ENCODE measurements around the gene SORBS1. TPM values are rescaled to one million over a fixed set of nuclear protein-coding genes. Genes with fewer than 3 reads are reported as not detected.

SORBS1 gene
- total and polyA plus RNA-seq, 3 donors from 2014 or later, result 34.4 to 46.6 (median 38.8) TPM

DNA sequence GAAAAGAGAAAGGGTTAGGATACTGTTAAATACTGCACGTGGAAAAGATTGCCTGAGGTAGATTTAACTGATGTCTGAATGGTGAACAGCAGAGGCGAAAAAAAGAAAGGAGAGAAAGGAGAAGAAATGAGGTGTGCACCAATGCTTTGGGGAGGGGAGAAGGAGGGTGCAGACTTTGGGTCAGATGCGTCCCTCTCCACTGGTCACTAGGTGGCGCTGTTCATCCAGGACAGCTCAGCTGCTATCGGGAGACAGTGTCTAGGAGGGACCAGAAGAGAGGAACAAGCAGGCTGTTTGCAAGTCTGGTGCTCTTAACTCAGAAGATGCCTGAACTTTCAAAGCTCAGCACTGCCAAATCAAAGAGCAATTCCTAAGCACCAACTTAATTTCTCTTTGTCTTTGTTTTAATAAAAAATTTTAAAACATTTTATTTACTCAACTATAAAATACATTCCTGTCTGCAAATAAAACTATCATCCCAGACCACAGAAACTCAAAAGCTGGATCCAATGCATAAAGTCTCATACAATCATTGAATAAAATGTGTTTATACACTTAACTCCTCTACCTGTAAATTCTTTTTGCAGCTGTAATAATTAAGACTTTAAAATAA, 186.5 kb downstream of the SORBS1 start:
- peak; percentile 80 for DNase-seq
- intact Hi-C loops (cut with DNase I; ENCODE audit: low total_unique reads), result no loop called here
- H3K27ac ChIP-seq, result no peak overlapping the region
- 28 to 31% methylated on average over 5 of the region's 5 CpGs for WGBS, 2 donors
- H3K36me3 ChIP-seq (ENCODE audit: low read depth, missing control alignments), result no peaks in the 10 kb centered on the region
- TF ChIP-seq, protein P1, sequence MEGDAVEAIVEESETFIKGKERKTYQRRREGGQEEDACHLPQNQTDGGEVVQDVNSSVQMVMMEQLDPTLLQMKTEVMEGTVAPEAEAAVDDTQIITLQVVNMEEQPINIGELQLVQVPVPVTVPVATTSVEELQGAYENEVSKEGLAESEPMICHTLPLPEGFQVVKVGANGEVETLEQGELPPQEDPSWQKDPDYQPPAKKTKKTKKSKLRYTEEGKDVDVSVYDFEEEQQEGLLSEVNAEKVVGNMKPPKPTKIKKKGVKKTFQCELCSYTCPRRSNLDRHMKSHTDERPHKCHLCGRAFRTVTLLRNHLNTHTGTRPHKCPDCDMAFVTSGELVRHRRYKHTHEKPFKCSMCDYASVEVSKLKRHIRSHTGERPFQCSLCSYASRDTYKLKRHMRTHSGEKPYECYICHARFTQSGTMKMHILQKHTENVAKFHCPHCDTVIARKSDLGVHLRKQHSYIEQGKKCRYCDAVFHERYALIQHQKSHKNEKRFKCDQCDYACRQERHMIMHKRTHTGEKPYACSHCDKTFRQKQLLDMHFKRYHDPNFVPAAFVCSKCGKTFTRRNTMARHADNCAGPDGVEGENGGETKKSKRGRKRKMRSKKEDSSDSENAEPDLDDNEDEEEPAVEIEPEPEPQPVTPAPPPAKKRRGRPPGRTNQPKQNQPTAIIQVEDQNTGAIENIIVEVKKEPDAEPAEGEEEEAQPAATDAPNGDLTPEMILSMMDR (IDR thresholded peaks at IDR 0.05), result peak; percentile 55 to 82 (median 81)
- TF ChIP-seq POLR2A (IDR thresholded peaks at IDR 0.05), result no peak
- no peaks in the 10 kb centered on the region for H3K27me3 ChIP-seq
- H3K9me3 ChIP-seq, result no peaks in the 10 kb centered on the region
- H3K4me1 ChIP-seq, result no peaks in the 10 kb centered on the region
- H3K4me3 ChIP-seq, result no peak overlapping the region

DNA sequence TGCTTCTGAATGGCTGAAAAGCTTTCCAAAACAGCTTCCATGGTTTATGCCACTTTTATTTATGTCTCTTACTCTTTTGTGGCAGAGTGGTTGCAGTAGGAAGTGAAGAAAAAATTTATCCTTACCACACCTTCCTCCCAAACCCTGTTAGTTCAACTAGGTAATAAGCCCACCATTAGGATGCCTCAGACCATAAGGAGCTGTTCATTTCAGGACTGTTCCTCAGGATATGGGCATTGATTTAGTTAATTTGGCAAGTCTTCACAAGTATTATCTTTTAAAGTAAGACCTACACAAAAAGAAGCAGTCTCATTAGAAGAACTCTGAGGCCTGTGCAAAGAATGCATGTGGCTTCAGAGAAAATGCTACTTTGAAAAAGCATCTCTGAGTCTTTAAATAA, 187.5 kb downstream of the SORBS1 start:
- Histone ChIP-seq H3K4me1 (no peaks in the 10 kb centered on the region), H3K27me3 (no peaks in the 10 kb centered on the region), H3K4me3 (no peak overlapping the region), H3K36me3 (ENCODE audit: low read depth, missing control alignments) (no peaks in the 10 kb centered on the region), H3K27ac (no peak overlapping the region), H3K9me3 (no peaks in the 10 kb centered on the region)
- TF ChIP-seq, protein P1 (IDR thresholded peaks at IDR 0.05), result no peak
- no peak for TF ChIP-seq POLR2A (IDR thresholded peaks at IDR 0.05)
- intact Hi-C loops (cut with DNase I; ENCODE audit: low total_unique reads), result no loop called here
- no peak for DNase-seq

DNA sequence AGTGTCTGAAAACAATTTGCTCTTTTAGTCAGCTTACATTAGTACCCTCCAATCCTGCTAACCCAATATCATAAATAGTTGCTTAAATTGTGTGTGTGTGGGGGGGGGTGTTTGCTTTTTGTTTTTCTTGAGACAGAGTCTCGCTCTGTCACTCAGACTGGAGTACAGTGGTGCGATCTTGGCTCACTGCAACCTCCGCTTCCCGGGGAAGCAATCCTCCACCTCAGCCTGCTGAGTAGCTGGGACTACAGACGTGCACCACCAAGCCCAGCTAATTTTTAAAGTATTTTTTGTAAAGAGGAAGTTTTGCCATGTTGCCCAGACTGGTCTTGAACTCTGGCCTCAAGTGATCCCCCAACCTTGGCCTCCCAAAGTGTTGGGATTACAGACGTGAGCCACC, 196.8 kb downstream of the SORBS1 start:
- H3K36me3 ChIP-seq (ENCODE audit: low read depth, missing control alignments), result no peaks in the 10 kb centered on the region
- H3K9me3 ChIP-seq, result no peaks in the 10 kb centered on the region
- no peaks in the 10 kb centered on the region for H3K4me1 ChIP-seq
- intact Hi-C loops (cut with DNase I; ENCODE audit: low total_unique reads), result loop anchor here (10.0 kb wide), 1 partner anchor 120 kb away; no protein-coding TSS in a partner anchor
- H3K27me3 ChIP-seq, result no peaks in the 10 kb centered on the region
- H3K4me3 ChIP-seq, result no peak overlapping the region
- H3K27ac ChIP-seq, result no peak overlapping the region
- no peak for DNase-seq
- TF ChIP-seq, protein P1 (IDR thresholded peaks at IDR 0.05), result no peak
- TF ChIP-seq POLR2A (IDR thresholded peaks at IDR 0.05), result no peak
- 81 to 84% methylated on average over 6 of the region's 6 CpGs for WGBS, 2 donors

DNA sequence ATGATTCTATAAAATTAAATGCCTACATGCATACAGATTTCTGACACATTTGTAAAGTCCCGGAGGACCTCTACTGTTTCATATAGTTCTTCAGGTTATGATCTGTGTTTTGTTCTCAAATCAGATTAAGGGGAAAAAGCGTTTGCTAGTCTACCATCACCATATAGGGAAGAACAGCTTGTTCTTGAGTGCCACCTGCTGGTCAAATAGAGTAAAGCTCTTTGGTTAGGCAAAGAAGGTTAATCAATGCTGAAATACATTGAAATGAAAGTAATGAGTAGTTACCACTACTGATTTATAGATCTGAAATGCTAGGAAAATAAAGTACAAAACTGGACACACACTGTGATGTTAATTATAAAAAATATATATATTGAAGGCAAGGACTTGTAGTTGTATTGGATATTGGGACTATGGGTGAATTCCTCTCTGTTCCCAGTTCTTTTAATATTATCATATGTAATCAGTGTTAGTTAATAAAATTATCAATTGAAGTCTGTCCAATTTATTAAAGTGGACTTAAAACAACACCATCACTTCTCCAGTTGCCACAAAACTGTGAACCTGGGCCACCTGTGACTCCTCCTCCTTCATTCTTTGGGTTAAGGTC, 197.8 kb downstream of the SORBS1 start:
- 9 to 24% methylated on average over 2 of the region's 2 CpGs for WGBS, 2 donors
- H3K36me3 ChIP-seq (ENCODE audit: low read depth, missing control alignments), result no peaks in the 10 kb centered on the region
- H3K4me1 ChIP-seq, result no peaks in the 10 kb centered on the region
- H3K4me3 ChIP-seq, result no peak overlapping the region
- TF ChIP-seq, protein P1 (IDR thresholded peaks at IDR 0.05), result peak; percentile 57 to 87 (median 83)
- no peak for TF ChIP-seq POLR2A (IDR thresholded peaks at IDR 0.05)
- no peak overlapping the region for H3K27ac ChIP-seq
- H3K9me3 ChIP-seq, result no peaks in the 10 kb centered on the region
- intact Hi-C loops (cut with DNase I; ENCODE audit: low total_unique reads), result loop anchor here (10.0 kb wide), 1 partner anchor 119 kb away; no protein-coding TSS in a partner anchor
- H3K27me3 ChIP-seq, result no peaks in the 10 kb centered on the region
- DNase-seq, result peak; percentile 60

Data from testis (tissue), 3 donors.